COLO668 (cell line): Measurements from ENCODE around the gene TSPAN14.
"Not testable (repeated sequence)": the region's sequence is repeated elsewhere in the genome, so short reads cannot be mapped to it uniquely, and the experiment has no call there.

ENCODE experiments used
- DNase-seq: peaks from one replicate; lab custom pipeline; 2025; ENCODE audit not compliant: unreplicated experiment; lab: John Stamatoyannopoulos, UW

TSPAN14 gene

DNA sequence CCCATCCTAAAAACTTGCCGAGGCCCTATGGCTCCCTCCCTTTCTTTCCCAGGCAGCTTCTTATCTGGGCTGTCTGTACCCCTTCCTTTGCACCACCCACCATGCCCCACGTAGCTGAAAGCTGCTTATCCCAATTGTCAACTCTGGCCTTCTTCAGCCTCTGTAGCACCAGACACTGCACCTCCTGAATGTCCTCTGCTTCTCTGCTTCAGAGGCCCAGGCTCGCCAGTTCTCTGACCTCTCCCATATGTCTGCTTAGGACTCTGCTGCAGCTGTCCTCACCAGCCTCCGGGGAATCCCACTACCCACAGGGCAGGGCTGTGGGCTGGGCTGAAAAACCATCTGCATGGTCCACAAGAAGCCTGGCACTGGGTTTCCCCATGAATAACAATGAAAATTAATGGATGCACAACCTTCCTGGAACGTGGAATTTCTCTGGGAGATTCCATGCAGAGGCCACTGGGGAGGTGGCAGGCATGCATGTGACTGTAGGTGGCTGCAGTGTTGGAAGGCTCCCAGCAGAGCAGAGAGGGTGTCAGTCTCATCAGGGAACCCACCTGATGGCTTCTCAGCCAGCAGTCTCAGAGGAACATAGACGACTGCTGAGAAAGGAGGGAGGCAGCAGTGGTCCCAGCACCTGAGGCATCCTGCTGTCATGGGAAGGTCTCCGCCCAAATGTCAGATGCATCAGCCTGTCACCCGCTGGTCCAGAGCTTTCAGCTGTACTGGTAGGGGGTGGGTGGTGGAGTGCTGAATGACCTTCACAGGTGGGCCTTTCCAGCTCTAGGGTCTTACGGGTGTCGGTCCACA, 66.8 kb downstream of the TSPAN14 start:
- no peak for DNase-seq

DNA sequence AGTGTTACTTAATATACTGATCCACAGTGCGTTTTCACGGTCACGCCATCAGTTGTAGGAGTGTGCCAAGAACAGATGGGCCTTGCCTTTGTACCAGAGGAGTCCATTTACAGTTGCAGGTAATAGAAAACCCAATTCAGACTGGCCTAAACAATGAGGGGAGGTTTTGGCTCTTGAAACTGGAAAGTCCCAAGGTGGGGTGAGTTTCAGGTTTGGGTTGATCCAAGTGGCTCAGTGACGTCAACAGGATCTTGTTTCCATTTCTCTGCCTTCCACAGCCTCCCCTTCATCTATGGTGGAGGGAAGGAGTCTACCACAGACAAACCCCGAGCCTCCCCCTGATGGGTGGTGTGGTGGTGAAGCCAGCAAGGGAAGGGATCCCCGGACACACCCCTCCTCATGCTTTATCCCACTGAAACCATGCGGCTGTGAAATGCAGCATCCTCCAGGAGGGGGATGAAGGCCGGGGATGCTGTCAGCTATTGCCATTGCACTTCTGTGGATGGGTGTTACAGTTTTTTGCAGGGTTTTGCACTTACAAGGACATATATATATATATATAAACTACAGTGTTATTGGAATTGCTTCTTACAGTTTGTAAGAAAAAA, 68.8 kb downstream of the TSPAN14 start:
- no peak for DNase-seq

DNA sequence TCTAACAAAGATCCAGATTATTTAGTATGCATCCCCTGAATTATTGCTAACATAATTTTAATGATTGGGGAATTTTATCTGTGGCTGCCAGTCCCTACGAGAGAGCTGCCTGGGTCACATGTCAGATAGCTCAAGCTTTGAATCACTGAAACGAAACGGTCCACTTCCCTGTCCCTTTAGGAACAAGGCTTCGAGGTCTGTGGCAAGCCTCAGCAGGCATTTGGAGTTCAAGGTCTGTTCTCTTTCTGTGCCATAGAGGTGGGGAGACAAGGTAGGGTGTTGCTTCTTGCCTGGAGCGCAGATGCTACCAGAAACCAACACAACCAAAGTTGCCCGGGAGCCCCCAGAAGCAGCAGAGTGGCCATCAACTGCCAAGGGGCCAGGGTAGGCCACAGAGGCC, 69.7 kb downstream of the TSPAN14 start:
- DNase-seq = no peak

DNA sequence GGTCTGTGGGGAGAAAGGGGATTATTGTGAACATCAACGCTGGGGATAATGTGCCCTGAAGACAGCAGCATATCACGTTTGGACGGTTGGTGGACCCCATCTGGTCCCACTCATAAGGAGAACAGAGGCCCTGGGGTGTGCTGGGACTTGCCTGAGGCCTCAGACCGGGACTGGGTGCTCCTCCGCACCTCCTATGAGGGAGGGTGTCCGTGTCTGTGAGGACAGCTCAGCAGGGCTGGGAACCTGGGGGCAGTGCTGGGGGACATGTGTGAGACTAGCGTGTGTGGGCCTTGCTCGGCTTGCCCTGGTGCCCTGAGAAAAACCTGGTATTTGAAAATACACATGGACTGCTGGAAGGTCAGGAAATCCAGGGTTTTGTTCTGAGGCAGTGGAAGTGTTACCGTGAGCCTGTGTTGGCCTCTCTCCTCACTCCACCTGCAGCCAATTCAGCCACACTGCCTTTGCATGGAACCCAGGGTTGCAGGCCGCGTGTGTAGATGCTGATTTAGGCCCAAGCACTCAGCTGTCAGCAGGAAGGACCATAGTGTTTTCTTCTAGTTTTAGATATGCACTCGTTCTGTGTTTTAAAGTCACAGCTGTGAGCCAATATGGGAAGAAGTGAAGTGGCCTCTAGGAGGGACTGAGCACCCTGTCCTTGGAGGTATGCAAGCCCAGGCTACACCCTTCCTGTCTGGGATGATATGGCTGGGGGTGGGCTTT, 70.2 kb downstream of the TSPAN14 start:
- DNase-seq = no peak

DNA sequence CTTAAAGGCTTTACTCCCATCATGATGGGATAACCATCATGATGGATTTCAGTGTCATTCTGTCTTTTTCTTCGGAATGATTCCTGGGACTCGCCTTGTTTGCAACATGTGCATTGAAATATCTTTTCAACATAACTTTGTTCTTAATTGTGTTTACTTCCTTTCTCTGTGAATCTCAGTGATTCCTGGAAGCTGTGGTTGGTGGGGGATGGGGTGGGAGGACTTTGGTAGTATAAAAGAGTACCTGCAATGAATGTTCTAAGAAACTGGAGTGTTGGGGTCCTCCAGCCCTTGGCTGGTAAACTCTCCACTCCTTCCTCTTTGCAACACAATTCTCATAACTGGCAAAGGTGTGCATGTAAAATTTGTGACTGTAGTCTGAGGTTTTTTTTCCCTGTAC, 72.1 kb downstream of the TSPAN14 start:
- no peak for DNase-seq

DNA sequence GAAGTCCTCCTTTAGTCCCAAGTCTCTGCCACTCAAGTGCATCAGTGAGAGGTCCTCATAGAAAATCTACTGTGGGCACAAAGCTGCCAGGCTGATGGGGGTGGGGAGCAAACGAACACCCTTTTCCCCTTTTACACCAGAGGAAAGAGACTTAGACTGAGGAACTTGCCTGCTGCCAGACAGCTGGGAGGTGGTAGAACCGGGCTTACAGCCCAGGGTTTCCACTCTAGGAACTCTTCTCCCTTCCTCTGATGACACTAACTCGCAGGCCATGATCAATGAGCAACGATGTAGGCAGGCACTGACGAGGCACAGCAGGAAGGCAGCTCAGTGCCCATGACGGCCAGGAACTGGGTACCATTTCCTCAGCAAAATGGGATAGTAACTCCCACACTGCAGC, 72.6 kb downstream of the TSPAN14 start:
- DNase-seq = no peak

DNA sequence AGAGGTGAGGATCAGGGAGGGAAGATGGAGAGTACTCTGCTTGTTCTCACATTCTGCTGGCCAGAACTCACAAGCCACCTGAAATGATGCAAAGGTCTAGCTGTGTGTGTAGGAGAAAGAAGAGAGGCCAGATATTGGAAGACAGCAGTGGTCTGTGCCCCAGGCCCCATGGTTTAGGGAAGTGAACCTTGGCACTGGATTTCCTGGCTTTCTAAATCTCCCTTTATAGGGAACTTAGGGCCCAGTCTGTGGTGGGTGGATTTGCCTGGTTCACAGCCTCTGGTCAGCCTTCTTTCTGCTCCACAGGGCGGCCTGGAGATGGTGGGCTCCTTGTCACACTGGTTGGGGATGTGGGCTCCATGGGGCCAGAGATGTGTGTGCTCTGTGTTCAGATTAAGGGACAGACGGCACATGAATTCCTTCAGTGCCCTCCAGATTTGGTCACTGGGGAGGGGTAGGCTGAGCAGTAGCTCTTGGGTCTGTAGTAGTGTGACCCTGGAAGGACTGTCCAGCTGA, 74.1 kb downstream of the TSPAN14 start:
- DNase-seq = no peak

DNA sequence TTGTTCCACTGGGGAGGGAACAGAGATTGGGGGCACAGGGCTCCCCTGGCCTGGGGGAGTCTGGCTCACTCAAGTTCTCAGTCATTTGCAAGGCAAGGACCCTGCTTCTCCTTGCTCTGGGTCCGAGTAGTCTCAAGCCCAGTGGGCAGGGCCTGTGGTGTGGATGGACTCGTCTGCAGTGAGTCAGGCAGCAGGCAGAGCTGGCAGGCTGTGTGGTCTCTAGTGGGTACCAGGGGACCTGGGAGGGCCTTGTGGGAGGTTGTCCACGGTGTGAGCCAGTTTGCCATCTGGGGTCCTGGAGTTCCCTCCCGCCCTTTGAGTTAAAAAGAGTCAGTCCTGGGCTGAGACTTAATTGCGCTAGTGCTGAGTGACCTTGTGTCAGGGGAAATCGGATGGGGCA, 74.8 kb downstream of the TSPAN14 start:
- no peak for DNase-seq

DNA sequence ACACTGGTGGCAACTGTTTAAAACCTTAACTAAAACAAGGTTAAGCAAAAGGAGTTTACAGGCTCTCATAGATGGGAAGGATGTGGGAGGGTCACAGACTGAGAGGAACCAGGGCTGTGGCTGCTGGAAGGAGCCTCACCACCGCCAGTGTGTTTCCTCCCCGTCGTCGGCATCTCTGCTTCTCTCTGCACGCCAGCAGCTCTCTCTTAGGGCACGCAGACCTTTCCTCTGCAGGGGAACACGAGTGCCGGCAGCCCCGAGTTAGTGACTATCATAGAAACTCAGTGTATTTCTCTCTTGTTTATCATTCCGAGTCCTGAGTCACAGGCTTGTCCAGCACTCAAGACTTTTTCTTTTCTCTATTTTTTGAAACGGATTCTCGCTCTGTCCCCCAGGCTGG, 75.5 kb downstream of the TSPAN14 start:
- DNase-seq = no peak

DNA sequence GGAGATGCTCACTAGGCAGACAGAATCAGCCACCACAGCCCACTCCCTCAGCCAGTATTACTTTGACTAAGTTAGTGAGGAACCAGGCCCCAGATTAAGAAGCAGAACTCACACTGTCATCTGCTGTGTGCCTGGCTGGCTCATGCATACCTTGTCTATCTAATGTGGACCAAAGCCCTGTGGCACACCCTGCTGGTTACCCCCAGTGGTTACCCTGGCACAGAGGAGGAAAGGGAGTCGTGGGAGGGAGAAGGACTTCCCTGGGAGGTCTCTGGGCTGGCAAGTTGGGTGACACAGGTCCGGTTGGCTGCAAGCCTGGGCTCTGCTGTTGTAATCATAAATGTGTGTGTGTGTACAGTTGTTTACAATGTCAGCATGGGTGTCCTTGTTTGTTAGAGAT, 76.1 kb downstream of the TSPAN14 start:
- peak; percentile 5 for DNase-seq

DNA sequence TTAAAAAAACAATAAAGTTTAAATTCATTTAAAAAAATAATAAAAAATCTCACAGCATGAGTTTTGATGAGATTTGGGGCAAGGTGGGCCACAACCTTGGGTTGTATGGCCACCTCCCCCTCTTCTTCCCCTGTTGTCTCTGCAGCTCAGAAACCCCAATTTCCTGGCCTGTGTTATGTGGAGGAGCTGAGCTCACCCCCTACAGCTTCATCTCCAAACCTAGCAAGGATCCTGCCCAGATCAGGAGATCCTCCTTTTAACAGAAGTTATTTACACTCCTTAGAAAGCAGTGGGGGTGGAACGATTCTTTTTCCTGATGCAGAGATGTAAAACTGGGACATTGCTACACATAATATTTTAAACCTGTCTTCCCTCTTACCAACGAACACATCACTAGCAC, 76.7 kb downstream of the TSPAN14 start:
- DNase-seq = no peak

DNA sequence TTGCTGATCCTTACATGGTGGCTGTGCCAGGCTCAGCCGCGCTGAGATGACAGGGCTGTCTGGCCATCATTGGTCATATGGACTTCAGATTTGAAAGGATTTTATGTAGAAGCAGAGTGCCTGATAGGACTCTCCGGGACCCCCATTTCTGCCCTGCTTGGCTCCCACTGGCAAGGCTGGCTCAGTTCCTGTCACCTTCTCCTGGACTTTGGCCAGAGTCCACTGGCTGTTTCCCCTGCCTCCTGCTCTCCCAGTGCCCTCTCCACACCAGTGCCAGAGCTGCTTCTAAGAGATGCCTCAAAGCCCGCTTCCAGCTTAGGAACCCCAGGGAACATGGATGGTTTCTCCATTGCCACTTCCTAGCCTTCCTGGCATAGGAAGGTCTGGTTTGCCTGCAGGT, 78.5 kb downstream of the TSPAN14 start:
- no peak for DNase-seq

DNA sequence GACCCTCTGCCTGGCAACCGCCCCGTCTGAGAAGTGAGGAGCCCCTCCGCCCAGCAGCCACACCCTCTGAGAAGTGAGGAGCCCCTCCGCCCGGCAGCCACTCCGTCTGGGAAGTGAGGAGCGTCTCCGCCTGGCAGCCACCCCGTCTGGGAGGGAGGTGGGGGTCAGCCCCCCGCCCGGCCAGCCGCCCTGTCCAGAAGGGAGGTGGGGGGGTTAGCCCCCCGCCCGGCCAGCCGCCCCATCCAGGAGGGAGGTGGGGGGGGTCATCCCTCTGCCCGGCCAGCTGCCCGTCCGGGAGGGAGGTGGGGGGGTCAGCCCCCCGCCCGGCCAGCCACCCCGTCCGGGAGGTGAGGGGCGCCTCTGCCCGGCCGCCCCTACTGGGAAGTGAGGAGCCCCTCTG, 79.9 kb downstream of the TSPAN14 start:
- DNase-seq = not testable (repeated sequence)

DNA sequence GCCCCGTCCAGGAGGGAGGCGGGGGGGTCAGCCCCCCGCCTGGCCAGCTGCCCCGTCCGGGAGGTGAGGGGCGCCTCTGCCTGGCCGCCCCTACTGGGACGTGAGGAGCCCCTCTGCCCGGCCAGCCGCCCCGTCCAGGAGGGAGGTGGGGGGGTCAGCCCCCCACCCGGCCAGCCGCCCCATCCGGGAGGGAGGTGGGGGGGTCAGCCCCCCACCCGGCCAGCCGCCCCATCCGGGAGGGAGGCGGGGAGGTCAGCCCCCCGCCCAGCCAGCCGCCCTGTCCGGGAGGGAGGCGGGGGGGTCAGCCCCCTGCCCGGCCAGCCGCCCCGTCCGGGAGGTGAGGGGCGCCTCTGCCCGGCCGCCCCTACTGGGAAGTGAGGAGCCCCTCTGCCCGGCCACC, 80.5 kb downstream of the TSPAN14 start:
- DNase-seq = not testable (repeated sequence)

DNA sequence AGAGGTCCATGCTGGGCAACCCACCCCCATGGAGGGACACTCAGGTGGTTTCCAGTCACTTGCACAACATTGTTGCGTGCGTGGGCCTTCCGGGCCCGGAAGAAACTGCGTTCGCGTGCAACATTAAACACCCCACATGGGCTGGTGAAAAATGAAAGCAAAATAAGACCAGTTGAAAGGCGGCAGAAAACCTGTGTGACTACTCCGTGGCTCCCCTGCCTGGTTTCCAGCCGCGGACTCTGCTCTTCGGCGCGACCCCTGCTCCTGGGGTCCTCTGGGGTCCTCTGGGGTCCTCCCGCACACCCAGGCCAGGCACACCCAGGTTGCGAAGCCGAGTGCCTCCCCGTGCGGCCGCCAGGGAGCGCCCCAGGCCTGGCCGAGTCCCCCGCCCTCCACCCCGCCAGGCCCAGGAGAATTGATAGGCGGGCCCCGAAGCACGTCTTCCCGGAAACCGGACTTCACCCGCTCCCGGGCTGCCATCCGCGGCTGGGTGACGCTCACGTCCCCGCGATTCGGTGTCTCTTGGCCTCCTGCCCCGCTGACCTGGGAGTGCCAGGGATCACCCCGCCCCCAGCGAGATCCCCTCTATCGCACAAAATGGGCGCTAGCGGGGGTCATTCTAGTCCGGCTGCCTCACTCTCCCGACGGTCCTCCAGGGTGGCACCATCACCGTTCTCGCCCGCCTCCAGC, 81.7 kb downstream of the TSPAN14 start:
- DNase-seq = peak; percentile 78

DNA sequence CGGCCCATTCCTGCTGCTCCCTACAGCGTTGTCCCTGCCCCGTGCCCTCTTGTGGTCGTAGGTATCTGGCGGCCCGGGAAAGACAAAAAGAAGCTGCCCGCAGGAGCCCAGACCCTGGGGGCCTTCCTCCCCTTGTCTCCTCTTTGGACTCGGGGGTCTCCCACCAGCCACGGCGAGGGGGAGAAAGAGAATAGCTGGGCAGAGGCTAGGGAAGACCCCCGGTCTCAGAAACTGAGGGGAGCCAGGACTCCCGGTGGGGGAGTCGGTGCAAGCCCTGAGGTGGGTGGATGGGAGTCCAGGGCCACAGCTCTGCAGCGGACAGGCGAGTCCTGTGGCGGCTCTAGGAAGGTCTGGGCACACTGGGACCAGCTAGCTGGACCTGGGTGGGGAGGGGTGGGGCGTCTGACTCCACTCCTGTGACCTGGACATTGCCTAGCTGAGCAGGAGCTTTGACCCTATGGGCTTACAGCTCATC, 82.3 kb downstream of the TSPAN14 start:
- no peak for DNase-seq

DNA sequence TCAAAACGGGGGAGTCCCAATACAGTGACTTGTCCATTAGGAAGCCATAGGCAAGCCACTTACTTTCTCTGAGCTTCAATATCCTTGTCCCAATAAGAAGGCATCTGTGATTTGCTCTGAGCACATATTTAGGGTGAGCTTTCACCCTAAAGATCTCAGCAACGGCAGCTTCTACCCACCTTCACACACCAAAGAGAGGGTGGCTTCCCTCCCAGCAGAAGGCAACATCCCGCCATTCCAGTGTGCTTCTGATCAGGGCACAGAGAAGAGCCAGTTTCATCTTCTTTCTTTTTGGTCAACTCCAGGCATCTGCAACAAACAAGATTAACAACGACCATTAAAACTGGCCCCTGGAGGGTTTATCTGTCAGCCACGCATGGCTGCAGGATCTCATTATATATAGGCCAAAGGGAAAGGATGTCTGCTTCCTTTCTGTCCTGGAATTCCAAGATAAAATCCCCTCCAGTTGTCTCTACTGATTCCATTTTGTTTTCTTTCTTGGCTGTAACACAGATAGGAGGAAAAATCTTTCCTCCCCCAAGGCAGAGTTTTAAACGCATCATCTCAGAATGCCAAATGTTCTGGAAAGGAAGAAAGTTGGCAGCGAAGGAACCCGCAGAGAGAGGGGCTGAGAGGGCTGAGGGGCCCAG, 83.1 kb downstream of the TSPAN14 start:
- no peak for DNase-seq

DNA sequence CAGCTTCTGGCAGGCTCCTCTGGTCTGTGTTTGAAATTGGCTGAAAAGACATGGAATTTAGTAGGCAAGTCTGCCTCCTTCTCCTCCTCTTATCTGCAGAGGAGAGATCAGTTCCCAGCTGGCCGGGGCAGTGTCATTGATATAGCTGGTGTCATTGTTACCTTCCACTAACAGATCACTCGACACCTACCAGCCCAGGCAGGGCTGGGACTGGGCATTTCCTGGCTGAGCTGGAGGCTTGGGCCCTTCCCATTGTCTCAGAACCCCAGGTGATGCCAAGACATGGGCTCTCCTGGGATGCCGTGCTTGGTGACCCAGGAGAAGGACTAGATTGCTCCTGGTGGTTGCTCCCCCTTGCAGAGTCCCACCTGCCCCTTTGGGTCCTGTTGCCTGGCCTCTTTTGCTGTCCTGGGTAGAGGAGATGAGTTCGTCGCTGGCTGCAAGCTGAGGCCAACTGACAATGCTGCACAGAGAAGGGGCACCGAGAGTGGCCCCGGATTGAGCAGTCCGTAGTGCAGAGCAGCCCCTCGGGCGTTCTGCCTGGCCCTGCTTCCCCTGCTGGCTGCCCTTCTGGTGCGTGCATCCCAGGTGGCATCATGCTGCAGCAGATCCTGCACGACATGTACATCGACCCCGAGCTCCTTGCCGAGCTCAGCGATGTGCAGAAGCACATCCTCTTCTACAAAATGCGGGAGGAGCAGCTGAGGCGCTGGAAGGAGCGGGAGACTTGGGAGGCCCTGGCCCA, 83.8 kb downstream of the TSPAN14 start, which contains the start of gene SH2D4B:
TSS of gene SH2D4B (plus strand) at position 167 of the 745 bp plus-strand sequence. CDS start at position 597, 430 bp downstream.
- DNase-seq = peak; percentile 5

DNA sequence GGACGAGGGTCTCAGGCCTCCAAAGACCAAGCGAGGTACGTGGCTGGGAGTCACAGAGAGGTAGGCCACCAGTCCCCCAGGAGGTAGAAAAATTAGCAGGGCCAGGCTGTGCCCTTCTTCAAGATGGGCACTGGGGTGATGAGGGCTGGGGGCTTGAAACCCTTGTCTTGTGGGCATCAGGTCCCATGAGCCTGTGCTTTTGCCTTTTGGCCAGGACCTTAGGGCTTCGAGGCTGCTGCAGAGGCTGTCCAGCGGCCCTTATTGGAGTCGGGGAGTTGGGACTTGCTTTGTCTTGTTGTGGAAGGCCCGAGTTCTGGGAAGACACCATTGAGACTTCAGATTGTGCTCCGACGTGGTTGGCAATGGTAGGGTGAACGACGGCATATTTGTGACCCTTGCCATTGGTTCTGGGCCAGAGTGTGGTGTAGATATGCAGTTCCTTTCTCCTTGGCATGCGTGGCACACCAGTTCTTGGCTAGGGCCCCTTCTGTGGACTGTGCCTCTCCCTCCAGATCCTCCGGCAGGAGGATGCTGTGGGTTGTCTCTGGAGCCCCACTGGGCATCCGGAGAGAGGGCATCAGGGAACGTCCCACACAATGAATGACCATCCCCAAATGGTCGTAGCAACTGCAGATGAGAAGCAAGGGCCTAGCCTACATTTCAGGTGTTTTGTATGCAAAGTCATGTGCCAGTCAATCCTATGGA, 84.5 kb downstream of the TSPAN14 start:
- DNase-seq = no peak
